WTC11 (cell line): ENCODE results near the gene APRT.

Experiments
- GABPB1 ChIP-seq: sonication (generic); formaldehyde crosslinking; IDR thresholded peaks from 2 replicates; pipeline ENCODE4 v1.8.1; 2023; ENCODE audit warnings: mild to moderate bottlenecking, missing genetic modification reagents
- NFYB ChIP-seq: sonication (generic); formaldehyde crosslinking; conservative IDR thresholded peaks from 2 replicates; pipeline ENCODE4 v1.8.0; 2022; ENCODE audit warnings: low read depth, missing genetic modification reagents
- USF1 ChIP-seq: sonication (generic); formaldehyde crosslinking; IDR thresholded peaks from 2 replicates; pipeline ENCODE4 v1.8.0; 2022; ENCODE audit warnings: mild to moderate bottlenecking, missing genetic modification reagents
- ZBTB21 ChIP-seq: sonication (generic); formaldehyde crosslinking; IDR thresholded peaks from 2 replicates; pipeline ENCODE4 v1.8.1; 2023; ENCODE audit warnings: mild to moderate bottlenecking, missing genetic modification reagents, borderline replicate concordance

GRCh38 chr16:88850531-88851199, 38.9 kb upstream of the APRT start:
- TF ChIP-seq GABPB1 (CRISPR knock-in tag) (no peak), ZBTB21 (no peak), USF1 (CRISPR knock-in tag) (no peak), NFYB (CRISPR knock-in tag) (no peak)
